HG02588 (cell line): ENCODE measurements around the gene CCDC92B.

Source experiments
- ATAC-seq: cut with Tn5 transposase; IDR thresholded peaks from one replicate; pipeline ENCODE4 v1.9.1; 2021; ENCODE audit warnings: mild to moderate bottlenecking, moderate library complexity; ENCODE audit not compliant: unreplicated experiment

CCDC92B gene

GRCh38 chr17:2779545-2779944 lies 30.1 kb upstream of the CCDC92B start:
- no peak for ATAC-seq

- ATAC-seq, result no peak
Observed at GRCh38 chr17:2778489-2778888, 29.0 kb upstream of the CCDC92B start.

- no peak for ATAC-seq
Observed at GRCh38 chr17:2777242-2777867, 27.9 kb upstream of the CCDC92B start.

GRCh38 chr17:2776589-2777241 lies 27.3 kb upstream of the CCDC92B start:
- ATAC-seq, result no peak

GRCh38 chr17:2775206-2775605 lies 25.8 kb upstream of the CCDC92B start:
- no peak for ATAC-seq

- ATAC-seq, result no peak
Observed at GRCh38 chr17:2770129-2770528, 20.7 kb upstream of the CCDC92B start.

- no peak for ATAC-seq
Observed at GRCh38 chr17:2758870-2759269, 9.4 kb upstream of the CCDC92B start.

GRCh38 chr17:2755891-2756724 lies 6.7 kb upstream of the CCDC92B start:
- no peak for ATAC-seq

GRCh38 chr17:2751491-2751890 lies 2.0 kb upstream of the CCDC92B start:
- no peak for ATAC-seq

GRCh38 chr17:2750721-2751120 lies 1.3 kb upstream of the CCDC92B start:
- no peak for ATAC-seq

GRCh38 chr17:2749784-2750181 lies 331 bp upstream of the CCDC92B start:
- ATAC-seq, result no peak

- ATAC-seq, result no peak
Observed at GRCh38 chr17:2745317-2746037, 4.0 kb downstream of the CCDC92B start.

GRCh38 chr17:2737693-2738092 lies 11.8 kb downstream of the CCDC92B start:
- ATAC-seq, result no peak

- ATAC-seq, result no peak
Observed at GRCh38 chr17:2736956-2737355, 12.5 kb downstream of the CCDC92B start.

- ATAC-seq, result no peak
Observed at GRCh38 chr17:2735896-2736295, 13.6 kb downstream of the CCDC92B start.

GRCh38 chr17:2734939-2735338 lies 14.5 kb downstream of the CCDC92B start:
- ATAC-seq, result no peak

GRCh38 chr17:2731807-2732206 lies 17.6 kb downstream of the CCDC92B start:
- no peak for ATAC-seq

- ATAC-seq, result no peak
Observed at GRCh38 chr17:2730764-2731353, 18.6 kb downstream of the CCDC92B start.

GRCh38 chr17:2724784-2725164 lies 24.7 kb downstream of the CCDC92B start:
- no peak for ATAC-seq

- no peak for ATAC-seq
Observed at GRCh38 chr17:2723997-2724783, 25.3 kb downstream of the CCDC92B start.
